ENCODE measurements around the gene LHB.
"Not testable (repeated sequence)": the region's sequence is repeated elsewhere in the genome, so short reads cannot be mapped to it uniquely, and the experiment has no call there.

DNA sequence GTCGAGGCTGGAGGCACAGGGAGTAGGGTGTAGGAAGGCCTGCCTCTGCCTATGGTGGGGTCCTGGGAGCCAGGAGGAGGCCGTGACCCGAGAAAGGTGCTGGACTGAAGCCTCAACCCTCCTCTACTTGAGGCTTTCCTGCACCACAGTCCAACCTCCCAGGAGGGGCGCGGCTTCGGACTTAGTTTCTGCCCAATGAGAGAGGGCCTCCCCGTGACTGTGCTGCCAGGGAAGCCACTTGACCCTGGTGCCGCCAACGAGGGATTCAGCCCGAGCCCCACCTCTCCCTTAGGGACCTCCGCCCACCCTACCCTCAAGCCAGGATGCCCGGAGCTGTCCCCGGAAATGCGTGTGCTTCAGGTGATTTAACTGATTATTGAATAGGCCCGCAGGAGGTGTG lies 7.3 kb upstream of the LHB start, which contains the start of gene CGB3:
- TF ChIP-seq, protein P1, sequence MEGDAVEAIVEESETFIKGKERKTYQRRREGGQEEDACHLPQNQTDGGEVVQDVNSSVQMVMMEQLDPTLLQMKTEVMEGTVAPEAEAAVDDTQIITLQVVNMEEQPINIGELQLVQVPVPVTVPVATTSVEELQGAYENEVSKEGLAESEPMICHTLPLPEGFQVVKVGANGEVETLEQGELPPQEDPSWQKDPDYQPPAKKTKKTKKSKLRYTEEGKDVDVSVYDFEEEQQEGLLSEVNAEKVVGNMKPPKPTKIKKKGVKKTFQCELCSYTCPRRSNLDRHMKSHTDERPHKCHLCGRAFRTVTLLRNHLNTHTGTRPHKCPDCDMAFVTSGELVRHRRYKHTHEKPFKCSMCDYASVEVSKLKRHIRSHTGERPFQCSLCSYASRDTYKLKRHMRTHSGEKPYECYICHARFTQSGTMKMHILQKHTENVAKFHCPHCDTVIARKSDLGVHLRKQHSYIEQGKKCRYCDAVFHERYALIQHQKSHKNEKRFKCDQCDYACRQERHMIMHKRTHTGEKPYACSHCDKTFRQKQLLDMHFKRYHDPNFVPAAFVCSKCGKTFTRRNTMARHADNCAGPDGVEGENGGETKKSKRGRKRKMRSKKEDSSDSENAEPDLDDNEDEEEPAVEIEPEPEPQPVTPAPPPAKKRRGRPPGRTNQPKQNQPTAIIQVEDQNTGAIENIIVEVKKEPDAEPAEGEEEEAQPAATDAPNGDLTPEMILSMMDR (IDR thresholded peaks at IDR 0.05; ENCODE audit: borderline replicate concordance, extremely low read depth, low read length, poor library complexity, severe bottlenecking): not testable (repeated sequence)
- not testable (repeated sequence) for TF ChIP-seq EZH2 (IDR thresholded peaks at IDR 0.05; ENCODE audit: borderline replicate concordance, low read depth, low read length, severe bottlenecking)
